Gastrocnemius medialis (tissue), 4 donors: ENCODE measurements around the gene MYO1B.

ENCODE experiments used
- POLR2A ChIP-seq, 2 donors: fragments of 450-650 bp; IDR thresholded peaks; one replicate each; pipeline ENCODE4 v1.6.1; 2017; ENCODE audit warnings: antibody characterized with exemption in 2 of 2, mild to moderate bottlenecking in 2 of 2, moderate library complexity in 2 of 2
- TF ChIP-seq, protein P1 (sequence below), 5 experiments: fragments of 450-650 bp in 3 of 5; fragments of 200-600 bp in 2 of 5; sonication (generic) in 2 of 5; IDR thresholded peaks in 4 of 5; conservative IDR thresholded peaks in 1 of 5; 1 replicate in 4 of 5; 2 replicates in 1 of 5; pipeline ENCODE4 v1.5.1; 2016 to 2019; ENCODE audit warnings: antibody characterized with exemption in 5 of 5, mild to moderate bottlenecking in 3 of 5, moderate library complexity in 3 of 5

- TF ChIP-seq, protein P1, sequence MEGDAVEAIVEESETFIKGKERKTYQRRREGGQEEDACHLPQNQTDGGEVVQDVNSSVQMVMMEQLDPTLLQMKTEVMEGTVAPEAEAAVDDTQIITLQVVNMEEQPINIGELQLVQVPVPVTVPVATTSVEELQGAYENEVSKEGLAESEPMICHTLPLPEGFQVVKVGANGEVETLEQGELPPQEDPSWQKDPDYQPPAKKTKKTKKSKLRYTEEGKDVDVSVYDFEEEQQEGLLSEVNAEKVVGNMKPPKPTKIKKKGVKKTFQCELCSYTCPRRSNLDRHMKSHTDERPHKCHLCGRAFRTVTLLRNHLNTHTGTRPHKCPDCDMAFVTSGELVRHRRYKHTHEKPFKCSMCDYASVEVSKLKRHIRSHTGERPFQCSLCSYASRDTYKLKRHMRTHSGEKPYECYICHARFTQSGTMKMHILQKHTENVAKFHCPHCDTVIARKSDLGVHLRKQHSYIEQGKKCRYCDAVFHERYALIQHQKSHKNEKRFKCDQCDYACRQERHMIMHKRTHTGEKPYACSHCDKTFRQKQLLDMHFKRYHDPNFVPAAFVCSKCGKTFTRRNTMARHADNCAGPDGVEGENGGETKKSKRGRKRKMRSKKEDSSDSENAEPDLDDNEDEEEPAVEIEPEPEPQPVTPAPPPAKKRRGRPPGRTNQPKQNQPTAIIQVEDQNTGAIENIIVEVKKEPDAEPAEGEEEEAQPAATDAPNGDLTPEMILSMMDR (IDR thresholded peaks at IDR 0.05 in 4 of 5, conservative IDR thresholded peaks at IDR 0.05 in 1 of 5), result no peak
- no peak for TF ChIP-seq POLR2A (IDR thresholded peaks at IDR 0.05)
These were observed 144.1 kb downstream of the MYO1B start for GRCh38 chr2:191389288-191389687.
